Measurements from ENCODE around the gene MYL7.

The MYL7 gene

GRCh38 chr7:44143646-44144250 is 2.6 kb upstream of the MYL7 start:
- Histone ChIP-seq H3K4me1 (ENCODE audit: low read length) (no peaks in the 10 kb centered on the region), H3K4me2 (ENCODE audit: low read depth, low read length) (no peak overlapping the region), H3K9me3 (replicated peaks; ENCODE audit: insufficient read depth, low read length) (no peaks in the 10 kb centered on the region), H2AFZ (ENCODE audit: low read length) (no peak overlapping the region), H3K79me2 (ENCODE audit: low read length) (no peaks in the 10 kb centered on the region), H3K4me3 (ENCODE audit: low read length) (no peak overlapping the region), H3K9me2 (replicated peaks; ENCODE audit: insufficient read depth, low read length) (no peaks in the 10 kb centered on the region), H3F3A (ENCODE audit: insufficient read depth, low read length) (no peaks in the 10 kb centered on the region), H3K36me3 (replicated peaks; ENCODE audit: insufficient read depth, low read length) (no peaks in the 10 kb centered on the region), H3K27ac (ENCODE audit: low read length) (no peak overlapping the region), H4K20me1 (ENCODE audit: insufficient read depth, low read length) (no peaks in the 10 kb centered on the region), H3K9ac (ENCODE audit: low read length) (no peak overlapping the region), H3K27me3 (replicated peaks; ENCODE audit: insufficient read depth, low read length) (0 out of 2 replicates have a peak, but pooled peaks cover 6% of the 10 kb centered on the region)
- TF ChIP-seq EZH2 (optimal IDR thresholded peaks at IDR 0.05; ENCODE audit: low read depth, low read length) (no peak), CTCF (IDR thresholded peaks at IDR 0.05; ENCODE audit: low read length) (no peak), EZH2phosphoT487 (IDR thresholded peaks at IDR 0.05; ENCODE audit: low read length) (no peak)
- no peak for DNase-seq

GRCh38 chr7:44142028-44142427 is 896 bp upstream of the MYL7 start:
- H3F3A ChIP-seq (ENCODE audit: insufficient read depth, low read length) = no peaks in the 10 kb centered on the region
- no peaks in the 10 kb centered on the region for H3K9me2 ChIP-seq (replicated peaks; ENCODE audit: insufficient read depth, low read length)
- no peaks in the 10 kb centered on the region for H3K4me1 ChIP-seq (ENCODE audit: low read length)
- no peak overlapping the region for H3K4me3 ChIP-seq (ENCODE audit: low read length)
- H3K27me3 ChIP-seq (replicated peaks; ENCODE audit: insufficient read depth, low read length) = 0 out of 2 replicates have a peak, but pooled peaks cover 6% of the 10 kb centered on the region
- H3K9ac ChIP-seq (ENCODE audit: low read length) = no peak overlapping the region
- no peaks in the 10 kb centered on the region for H3K79me2 ChIP-seq (ENCODE audit: low read length)
- no peak overlapping the region for H3K27ac ChIP-seq (ENCODE audit: low read length)
- no peaks in the 10 kb centered on the region for H4K20me1 ChIP-seq (ENCODE audit: insufficient read depth, low read length)
- H2AFZ ChIP-seq (ENCODE audit: low read length) = no peak overlapping the region
- no peak for TF ChIP-seq EZH2phosphoT487 (IDR thresholded peaks at IDR 0.05; ENCODE audit: low read length)
- no peak for TF ChIP-seq CTCF (IDR thresholded peaks at IDR 0.05; ENCODE audit: low read length)
- no peak for TF ChIP-seq EZH2 (optimal IDR thresholded peaks at IDR 0.05; ENCODE audit: low read depth, low read length)
- H3K36me3 ChIP-seq (replicated peaks; ENCODE audit: insufficient read depth, low read length) = no peaks in the 10 kb centered on the region
- DNase-seq = no peak
- no peak overlapping the region for H3K4me2 ChIP-seq (ENCODE audit: low read depth, low read length)
- H3K9me3 ChIP-seq (replicated peaks; ENCODE audit: insufficient read depth, low read length) = no peaks in the 10 kb centered on the region

GRCh38 chr7:44140341-44140740 is 791 bp downstream of the MYL7 start:
- Histone ChIP-seq H3K27ac (ENCODE audit: low read length) (no peak overlapping the region), H2AFZ (ENCODE audit: low read length) (no peak overlapping the region), H3K27me3 (replicated peaks; ENCODE audit: insufficient read depth, low read length) (0 out of 2 replicates have a peak, but pooled peaks cover 6% of the 10 kb centered on the region), H3K4me2 (ENCODE audit: low read depth, low read length) (no peak overlapping the region), H3K79me2 (ENCODE audit: low read length) (no peaks in the 10 kb centered on the region), H3F3A (ENCODE audit: insufficient read depth, low read length) (no peaks in the 10 kb centered on the region), H3K9ac (ENCODE audit: low read length) (no peak overlapping the region), H3K4me1 (ENCODE audit: low read length) (no peaks in the 10 kb centered on the region), H3K9me2 (replicated peaks; ENCODE audit: insufficient read depth, low read length) (no peaks in the 10 kb centered on the region), H4K20me1 (ENCODE audit: insufficient read depth, low read length) (no peaks in the 10 kb centered on the region), H3K4me3 (ENCODE audit: low read length) (no peak overlapping the region), H3K9me3 (replicated peaks; ENCODE audit: insufficient read depth, low read length) (no peaks in the 10 kb centered on the region), H3K36me3 (replicated peaks; ENCODE audit: insufficient read depth, low read length) (no peaks in the 10 kb centered on the region)
- DNase-seq = no peak
- TF ChIP-seq EZH2phosphoT487 (IDR thresholded peaks at IDR 0.05; ENCODE audit: low read length) (no peak), CTCF (IDR thresholded peaks at IDR 0.05; ENCODE audit: low read length) (no peak), EZH2 (optimal IDR thresholded peaks at IDR 0.05; ENCODE audit: low read depth, low read length) (no peak)

All from MM.1S (cell line).